ENCODE results near the gene SSH3.

Gene SSH3

DNA sequence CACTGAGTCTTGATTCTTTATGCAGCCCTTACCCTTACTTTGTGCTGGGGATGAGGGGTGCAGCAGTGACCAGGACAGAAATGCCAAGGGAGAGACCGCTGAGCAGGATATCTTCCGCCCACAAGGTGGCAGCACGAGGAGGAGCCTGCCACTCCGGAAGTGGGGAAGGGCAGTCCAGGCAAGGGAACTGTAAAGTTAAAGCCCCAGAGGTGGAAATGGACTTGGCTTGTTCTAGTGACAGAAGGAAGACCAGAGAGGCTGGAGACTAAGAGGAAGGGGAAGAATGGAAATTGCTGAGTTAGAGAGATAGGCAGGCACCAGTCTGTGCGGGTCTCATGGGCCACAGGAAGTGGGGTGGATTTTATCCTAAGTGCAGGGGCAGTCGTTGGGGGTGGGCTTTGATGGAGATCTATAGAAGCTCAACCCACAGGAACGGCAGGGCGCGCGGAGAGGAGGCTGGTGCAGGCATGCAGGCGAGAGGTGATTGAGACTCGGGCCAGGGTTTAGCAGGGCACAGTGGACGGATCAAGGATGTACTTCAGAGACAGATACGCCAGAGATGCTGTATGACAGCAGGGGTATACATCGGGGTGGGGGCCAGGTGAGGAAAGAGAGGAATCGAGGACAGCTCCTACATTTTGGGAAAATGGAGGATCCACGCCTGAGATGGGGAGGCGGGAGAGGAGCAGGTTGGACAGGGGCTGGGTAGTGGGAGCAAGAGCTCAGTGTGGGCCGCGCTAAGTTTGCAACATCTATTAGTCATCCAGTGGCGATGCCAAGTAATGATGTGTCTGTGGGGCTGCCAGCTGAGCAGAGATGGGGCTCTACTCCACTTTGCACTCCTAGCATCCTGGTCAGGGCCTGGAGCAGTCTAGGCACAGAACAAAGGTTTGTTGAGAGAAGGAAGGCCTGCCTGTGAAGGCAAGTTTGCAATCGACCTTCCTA, 40.3 kb upstream of the SSH3 start:
- Histone ChIP-seq H3K9ac (ENCODE audit: low read length) (no peak overlapping the region), H3K27ac (ENCODE audit: low read length) (no peak overlapping the region), H3K4me3 (ENCODE audit: low read length) (no peak overlapping the region), H3K27me3 (ENCODE audit: control insufficient read depth, insufficient read depth, low read length) (peaks cover 27% of the 10 kb centered on the region), H3K9me3 (ENCODE audit: control insufficient read depth, low read depth, low read length) (no peaks in the 10 kb centered on the region), H3K36me3 (ENCODE audit: control insufficient read depth, low read depth, low read length) (no peaks in the 10 kb centered on the region), H3K4me1 (ENCODE audit: control insufficient read depth, low read depth, low read length) (peaks cover 7% of the 10 kb centered on the region)

GRCh38 chr11:67264260-67264659, 39.1 kb upstream of the SSH3 start:
- Histone ChIP-seq H3K27ac (ENCODE audit: low read length) (no peak overlapping the region), H3K9ac (ENCODE audit: low read length) (no peak overlapping the region)

DNA sequence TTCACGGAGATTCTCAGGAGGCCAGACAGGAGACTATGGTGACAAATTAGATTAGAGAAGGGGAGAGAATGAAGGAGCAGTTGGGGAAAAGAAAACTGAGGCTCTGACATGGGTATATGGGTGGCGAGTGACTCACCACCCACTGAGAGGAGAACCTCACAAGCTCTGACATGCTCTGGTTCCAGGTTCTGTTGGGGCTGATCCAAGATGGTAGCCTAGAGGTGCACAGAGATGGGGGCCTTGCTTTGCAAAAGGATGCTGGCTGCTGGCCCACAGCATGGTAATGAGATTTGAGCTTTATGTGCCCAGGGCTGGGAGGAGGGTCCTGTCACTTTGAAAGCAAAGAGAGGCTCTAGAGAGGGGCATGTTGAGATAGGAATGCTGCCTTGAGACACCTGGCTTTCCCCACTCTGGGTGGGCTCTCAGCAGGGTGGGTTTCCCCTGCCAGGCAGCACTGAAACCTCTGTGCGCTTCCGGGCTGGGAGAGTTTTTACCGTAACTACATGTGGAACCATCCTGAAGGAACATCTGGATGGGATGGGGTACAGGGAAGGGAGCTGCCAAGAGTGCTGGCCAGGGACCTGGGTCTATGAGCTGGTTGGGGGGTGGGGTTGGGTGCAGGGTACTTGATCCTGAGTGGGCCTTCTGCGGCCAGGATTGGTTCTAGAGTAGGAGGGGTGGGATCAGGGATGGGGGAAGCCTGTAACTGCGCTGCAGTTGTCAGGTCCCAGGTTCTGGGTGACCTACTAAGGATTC, 38.3 kb upstream of the SSH3 start:
- Histone ChIP-seq H3K4me1 (ENCODE audit: control insufficient read depth, low read depth, low read length) (peaks cover 13% of the 10 kb centered on the region), H3K9me3 (ENCODE audit: control insufficient read depth, low read depth, low read length) (no peaks in the 10 kb centered on the region), H3K36me3 (ENCODE audit: control insufficient read depth, low read depth, low read length) (peaks cover 3% of the 10 kb centered on the region), H3K9ac (ENCODE audit: low read length) (no peak overlapping the region), H3K27me3 (ENCODE audit: control insufficient read depth, insufficient read depth, low read length) (peaks cover 27% of the 10 kb centered on the region), H3K4me3 (ENCODE audit: low read length) (no peak overlapping the region), H3K27ac (ENCODE audit: low read length) (no peak overlapping the region)

More at GRCh38 chr11:67264260-67264659, 39.1 kb upstream of the SSH3 start:
- H3K9me3 ChIP-seq (ENCODE audit: control insufficient read depth, low read depth, low read length), result no peaks in the 10 kb centered on the region
- H3K27me3 ChIP-seq (ENCODE audit: control insufficient read depth, insufficient read depth, low read length), result peaks cover 27% of the 10 kb centered on the region
- H3K4me1 ChIP-seq (ENCODE audit: control insufficient read depth, low read depth, low read length), result peaks cover 7% of the 10 kb centered on the region
- H3K4me3 ChIP-seq (ENCODE audit: low read length), result no peak overlapping the region
- peaks cover 3% of the 10 kb centered on the region for H3K36me3 ChIP-seq (ENCODE audit: control insufficient read depth, low read depth, low read length)

GRCh38 chr11:67265633-67266448, 37.5 kb upstream of the SSH3 start:
- Histone ChIP-seq H3K36me3 (ENCODE audit: control insufficient read depth, low read depth, low read length) (peaks cover 3% of the 10 kb centered on the region), H3K4me3 (ENCODE audit: low read length) (peak overlapping the region; percentile 23), H3K27ac (ENCODE audit: low read length) (no peak overlapping the region), H3K27me3 (ENCODE audit: control insufficient read depth, insufficient read depth, low read length) (peaks cover 27% of the 10 kb centered on the region), H3K9me3 (ENCODE audit: control insufficient read depth, low read depth, low read length) (no peaks in the 10 kb centered on the region), H3K9ac (ENCODE audit: low read length) (no peak overlapping the region), H3K4me1 (ENCODE audit: control insufficient read depth, low read depth, low read length) (peaks cover 19% of the 10 kb centered on the region)

- peaks cover 3% of the 10 kb centered on the region for H3K36me3 ChIP-seq (ENCODE audit: control insufficient read depth, low read depth, low read length)
- H3K4me3 ChIP-seq (ENCODE audit: low read length), result peak within 1 kb of the TSS; percentile 68
- H3K4me1 ChIP-seq (ENCODE audit: control insufficient read depth, low read depth, low read length), result peaks cover 25% of the 10 kb centered on the region
- H3K9me3 ChIP-seq (ENCODE audit: control insufficient read depth, low read depth, low read length), result no peaks in the 10 kb centered on the region
- peak within 1 kb of the TSS; percentile 29 for H3K9ac ChIP-seq (ENCODE audit: low read length)
- peaks cover 27% of the 10 kb centered on the region for H3K27me3 ChIP-seq (ENCODE audit: control insufficient read depth, insufficient read depth, low read length)
- H3K27ac ChIP-seq (ENCODE audit: low read length), result no peak within 1 kb of the TSS
Measured at GRCh38 chr11:67266449-67267187, 36.7 kb upstream of the SSH3 start, which contains the start of gene GRK2. Gene GRK2 (plus strand): TSS chr11:67266473. CDS start chr11:67266700, 227 bp downstream.

DNA sequence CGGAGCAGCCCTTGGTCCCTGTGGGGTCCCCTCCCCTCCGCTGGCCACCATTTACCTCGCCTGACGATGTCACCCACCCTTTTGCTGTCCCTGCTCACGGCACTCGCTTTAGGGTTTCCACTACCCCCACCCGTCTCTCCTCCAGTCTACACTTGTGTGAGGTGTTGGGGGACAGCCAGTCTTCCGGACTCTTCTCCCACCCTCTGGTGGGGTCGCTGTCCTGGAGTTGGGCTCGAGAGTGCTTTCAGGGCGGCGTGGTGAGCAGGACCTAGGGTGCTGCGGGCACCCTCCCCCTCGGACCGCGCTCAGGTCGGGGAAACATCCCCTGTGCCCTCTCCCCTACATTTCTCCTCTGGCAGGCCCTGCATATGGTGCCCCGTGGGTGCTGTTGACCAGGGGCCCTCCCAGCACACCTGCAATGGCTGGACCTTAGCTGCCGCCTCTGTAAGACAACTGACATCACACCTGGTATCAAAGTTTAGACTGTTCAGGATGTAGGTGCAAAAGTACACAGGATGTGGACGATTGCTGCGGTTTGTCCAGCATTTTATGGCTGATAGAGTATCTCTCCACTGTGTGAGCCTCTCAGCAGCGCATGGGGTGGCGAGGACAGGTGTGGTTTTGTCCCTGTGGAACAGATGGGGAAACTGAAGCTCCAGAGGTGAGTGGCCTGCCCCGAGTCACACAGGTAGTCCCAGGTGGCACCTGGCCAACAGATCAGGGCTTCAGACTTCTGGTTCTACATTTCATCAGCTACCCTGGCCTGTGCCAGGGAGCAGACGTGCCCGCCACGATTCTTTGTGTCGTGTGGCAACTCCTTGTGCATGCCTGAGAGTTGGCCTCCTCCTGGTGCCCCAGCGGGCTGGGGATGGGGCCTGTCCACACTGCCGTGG, 35.9 kb upstream of the SSH3 start:
- Histone ChIP-seq H3K9ac (ENCODE audit: low read length) (peak overlapping the region; percentile 29), H3K4me1 (ENCODE audit: control insufficient read depth, low read depth, low read length) (peaks cover 19% of the 10 kb centered on the region)

GRCh38 chr11:67268081-67268961, 35.0 kb upstream of the SSH3 start:
- H3K27me3 ChIP-seq (ENCODE audit: control insufficient read depth, insufficient read depth, low read length), result peaks cover 20% of the 10 kb centered on the region
- peaks cover 3% of the 10 kb centered on the region for H3K36me3 ChIP-seq (ENCODE audit: control insufficient read depth, low read depth, low read length)
- H3K4me1 ChIP-seq (ENCODE audit: control insufficient read depth, low read depth, low read length), result peaks cover 18% of the 10 kb centered on the region
- no peak overlapping the region for H3K27ac ChIP-seq (ENCODE audit: low read length)
- no peaks in the 10 kb centered on the region for H3K9me3 ChIP-seq (ENCODE audit: control insufficient read depth, low read depth, low read length)
- no peak overlapping the region for H3K4me3 ChIP-seq (ENCODE audit: low read length)
- H3K9ac ChIP-seq (ENCODE audit: low read length), result no peak overlapping the region

More for the DNA sequence above, 35.9 kb upstream of the SSH3 start:
- H3K4me3 ChIP-seq (ENCODE audit: low read length), result peak overlapping the region; percentile 68
- H3K9me3 ChIP-seq (ENCODE audit: control insufficient read depth, low read depth, low read length), result no peaks in the 10 kb centered on the region
- no peak overlapping the region for H3K27ac ChIP-seq (ENCODE audit: low read length)
- H3K27me3 ChIP-seq (ENCODE audit: control insufficient read depth, insufficient read depth, low read length), result peaks cover 20% of the 10 kb centered on the region
- H3K36me3 ChIP-seq (ENCODE audit: control insufficient read depth, low read depth, low read length), result peaks cover 3% of the 10 kb centered on the region

- Histone ChIP-seq H3K4me3 (ENCODE audit: low read length) (no peak overlapping the region), H3K9ac (ENCODE audit: low read length) (no peak overlapping the region), H3K36me3 (ENCODE audit: control insufficient read depth, low read depth, low read length) (peaks cover 3% of the 10 kb centered on the region), H3K9me3 (ENCODE audit: control insufficient read depth, low read depth, low read length) (no peaks in the 10 kb centered on the region), H3K4me1 (ENCODE audit: control insufficient read depth, low read depth, low read length) (peaks cover 18% of the 10 kb centered on the region), H3K27me3 (ENCODE audit: control insufficient read depth, insufficient read depth, low read length) (peaks cover 20% of the 10 kb centered on the region), H3K27ac (ENCODE audit: low read length) (no peak overlapping the region)
Measured at GRCh38 chr11:67268962-67269268, 34.4 kb upstream of the SSH3 start.

DNA sequence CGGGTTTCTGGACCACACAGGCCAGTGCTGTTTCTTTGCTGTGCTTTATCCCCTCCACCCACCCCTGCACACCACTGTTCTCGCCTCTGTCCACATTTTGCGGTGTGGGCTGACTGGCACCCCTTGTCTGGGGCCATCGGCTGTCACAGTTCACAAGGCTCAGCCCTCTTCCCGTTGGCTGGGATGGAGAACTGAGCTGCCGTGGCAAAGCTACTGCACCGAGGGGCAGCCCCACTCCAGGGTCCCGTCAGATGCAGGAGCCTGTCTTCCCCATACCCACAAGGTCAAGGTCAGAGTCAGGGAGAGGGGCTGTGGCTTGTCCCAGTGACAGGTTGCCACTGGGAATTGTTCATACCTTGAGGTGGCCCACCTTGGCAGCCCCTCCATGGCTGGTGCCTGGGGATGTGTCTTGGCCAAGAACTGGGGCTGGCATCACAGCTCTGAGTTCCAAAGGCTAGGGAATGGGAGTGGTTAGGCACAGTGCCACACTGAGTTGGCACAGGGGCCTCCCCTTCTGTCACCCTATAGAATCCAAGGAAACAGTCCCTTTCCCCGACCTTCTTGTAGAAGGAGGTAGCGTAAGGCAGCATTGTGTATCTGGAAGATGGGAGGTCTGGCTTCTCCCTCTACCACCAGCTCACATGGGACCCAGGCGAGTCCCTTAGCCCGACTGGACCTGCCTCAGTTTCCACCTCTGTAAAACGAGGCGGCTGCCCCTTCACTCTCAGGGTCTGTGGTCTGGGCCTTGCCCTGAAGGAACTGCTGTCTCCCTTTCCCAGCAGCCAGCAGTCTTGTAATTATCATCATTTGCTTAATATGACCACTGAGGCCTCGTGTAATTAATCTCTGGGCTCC, 33.7 kb upstream of the SSH3 start:
- H3K4me3 ChIP-seq (ENCODE audit: low read length), result peak overlapping the region; percentile 26
- peak overlapping the region; percentile 21 for H3K9ac ChIP-seq (ENCODE audit: low read length)
- peaks cover 3% of the 10 kb centered on the region for H3K36me3 ChIP-seq (ENCODE audit: control insufficient read depth, low read depth, low read length)
- peaks cover 13% of the 10 kb centered on the region for H3K27me3 ChIP-seq (ENCODE audit: control insufficient read depth, insufficient read depth, low read length)
- H3K9me3 ChIP-seq (ENCODE audit: control insufficient read depth, low read depth, low read length), result no peaks in the 10 kb centered on the region
- H3K27ac ChIP-seq (ENCODE audit: low read length), result no peak overlapping the region
- H3K4me1 ChIP-seq (ENCODE audit: control insufficient read depth, low read depth, low read length), result peaks cover 18% of the 10 kb centered on the region
